Stimulated activated CD4-positive, alpha-beta T cell treated with anti-CD3 and anti-CD28 coated beads, Interleukin-4, amount 100 ng/mL, for 4 hours (primary cell): ENCODE data around the gene ALDH1A2.

Experiments used
- DNase-seq, 2 experiments: peaks; one replicate each; pipeline ENCODE4 v3.0.0-alpha.2; 2020

The ALDH1A2 gene

DNA sequence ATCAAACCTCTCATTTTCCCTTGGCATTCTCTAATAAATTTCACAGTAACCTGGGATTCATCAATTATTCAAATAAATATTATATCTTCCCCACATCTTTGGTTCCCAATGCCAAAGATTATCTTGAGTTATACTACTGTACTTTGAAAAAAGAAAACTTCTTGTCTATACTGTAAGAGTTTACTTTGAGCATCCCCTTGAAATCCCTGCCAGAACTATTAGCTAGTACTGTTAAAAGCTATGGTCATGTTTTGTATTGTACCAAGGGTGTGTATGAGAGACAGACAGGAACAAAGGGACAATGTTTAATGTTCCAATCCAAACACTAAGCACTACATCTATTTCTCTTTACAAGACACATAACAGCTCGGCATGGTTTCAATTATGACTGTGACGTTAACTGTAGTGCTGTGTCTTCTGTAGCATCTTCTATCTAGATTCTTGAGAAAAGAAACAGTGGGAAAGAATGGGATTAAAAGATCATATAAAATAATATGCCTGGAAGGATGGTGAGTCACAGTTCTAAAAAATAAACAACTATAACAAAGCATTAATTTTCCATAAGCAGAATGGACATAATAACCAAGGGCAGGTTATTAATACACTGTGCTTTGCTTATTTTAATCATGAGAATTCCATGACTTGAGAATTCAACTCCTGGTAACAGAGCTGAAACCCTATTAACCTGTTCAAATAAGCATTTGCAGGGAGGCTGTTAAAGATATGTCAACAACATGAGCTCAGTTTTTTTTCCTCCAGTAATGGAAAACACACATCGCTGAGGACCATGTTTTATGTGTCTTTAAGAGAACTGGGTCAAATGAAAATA, 71.1 kb downstream of the ALDH1A2 start:
- DNase-seq, result no peak

- DNase-seq, result no peak
Measured at GRCh38 chr15:57993409-57994145, 71.9 kb downstream of the ALDH1A2 start.

DNA sequence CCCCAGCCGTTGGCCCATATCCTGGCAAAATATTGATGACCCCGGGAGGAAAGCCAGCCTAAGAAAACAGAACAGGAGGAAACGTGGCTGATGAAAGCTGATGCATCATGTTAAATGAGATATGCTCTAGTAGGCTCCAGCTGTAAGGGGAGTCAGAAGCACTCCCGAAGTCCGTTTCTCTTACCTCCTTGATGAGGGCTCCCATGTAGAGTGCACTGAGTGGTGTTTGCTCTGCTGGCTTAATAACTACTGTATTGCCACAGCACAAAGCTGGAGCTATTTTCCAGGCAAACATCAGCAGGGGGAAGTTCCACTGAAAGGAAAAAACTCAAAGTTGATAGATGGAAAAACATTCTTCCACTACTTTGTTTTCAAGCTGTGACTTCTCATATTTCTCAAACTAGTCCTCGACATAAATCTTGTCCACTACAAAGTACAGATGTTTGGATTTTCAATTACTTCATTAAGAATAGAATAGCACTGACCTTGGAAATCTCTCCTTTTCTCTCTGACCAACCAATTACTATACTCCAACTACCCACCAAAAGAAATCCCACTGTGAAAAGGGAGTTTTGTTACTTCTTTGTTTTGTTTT, 72.7 kb downstream of the ALDH1A2 start:
- no peak for DNase-seq

- DNase-seq, result no peak
Measured at GRCh38 chr15:57973534-57973933, 92.0 kb downstream of the ALDH1A2 start.

DNA sequence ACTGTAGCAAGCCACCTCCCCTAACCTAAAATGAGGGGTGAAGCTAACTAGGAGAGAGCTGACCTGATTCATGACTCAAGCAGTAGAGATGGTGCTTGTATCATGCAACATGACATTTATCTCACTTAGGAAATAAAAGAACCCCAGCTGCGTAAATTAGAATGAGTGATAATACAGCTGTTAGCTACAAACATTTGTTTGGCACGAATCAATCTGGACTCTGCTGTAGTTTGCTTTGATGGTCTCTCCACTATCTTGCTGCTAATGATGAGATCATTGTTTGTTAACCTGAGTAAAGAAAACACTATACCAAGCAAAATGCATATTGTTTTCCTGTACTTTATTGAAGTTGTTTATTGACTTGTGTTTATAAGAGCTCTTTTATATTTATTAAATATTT, 92.6 kb downstream of the ALDH1A2 start:
- DNase-seq, result no peak

DNA sequence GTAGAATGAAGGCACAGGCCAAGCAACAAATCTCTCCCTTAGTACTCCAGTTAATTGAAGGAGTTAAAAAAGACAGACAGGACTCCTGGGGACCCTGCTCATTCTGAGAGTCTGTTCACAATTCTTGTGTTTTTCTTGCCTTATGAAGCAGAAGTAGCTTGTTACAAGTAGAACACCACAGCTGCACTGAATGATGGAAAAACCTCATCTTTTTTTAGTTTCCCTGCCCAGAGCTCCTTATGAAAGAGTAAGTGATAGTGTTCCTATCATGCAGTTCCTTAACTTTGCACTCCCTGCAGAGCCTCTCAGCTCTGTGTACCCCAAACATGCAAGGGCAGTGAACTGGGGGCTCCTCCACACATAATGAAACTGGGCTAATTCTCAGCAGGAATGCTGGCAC, 95.5 kb downstream of the ALDH1A2 start:
- no peak for DNase-seq

DNA sequence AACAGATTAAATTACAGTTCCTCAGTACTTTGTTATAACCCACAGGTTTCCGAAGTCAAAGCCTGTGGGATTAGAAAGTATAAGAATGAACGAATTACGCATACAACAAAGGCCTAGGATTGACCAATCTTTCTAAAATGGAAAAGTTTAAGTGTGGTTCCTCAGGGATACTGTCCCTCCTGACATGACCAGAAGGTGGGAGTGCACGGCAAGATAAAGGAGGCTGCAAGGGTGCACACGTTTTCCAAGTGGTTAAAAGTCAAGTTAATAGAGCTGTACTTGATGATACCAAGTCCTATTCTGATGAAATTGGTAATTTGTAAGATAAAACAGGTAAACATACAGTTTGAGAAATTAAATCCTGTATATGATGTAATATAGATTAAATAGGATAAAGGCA, 96.2 kb downstream of the ALDH1A2 start:
- no peak for DNase-seq

DNA sequence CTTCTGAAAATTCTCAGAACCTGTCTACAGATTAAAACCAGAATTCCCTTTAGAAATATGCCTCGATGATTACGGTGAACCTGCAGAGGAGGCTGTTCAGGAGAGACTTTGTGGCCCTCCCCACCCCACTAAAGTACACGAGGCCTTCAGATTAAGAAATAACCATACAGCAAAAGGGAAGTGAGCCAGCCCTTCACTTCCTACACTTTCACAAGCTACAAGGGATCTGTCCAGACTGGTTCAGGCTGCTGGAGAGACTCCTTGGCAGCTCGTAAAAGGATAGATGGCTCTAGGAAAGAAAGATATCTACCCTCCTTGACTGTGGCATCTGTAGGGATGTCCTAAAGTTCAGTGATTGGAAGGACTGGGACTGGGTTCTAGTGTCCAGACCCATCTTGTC, 102.6 kb downstream of the ALDH1A2 start:
- no peak for DNase-seq

DNA sequence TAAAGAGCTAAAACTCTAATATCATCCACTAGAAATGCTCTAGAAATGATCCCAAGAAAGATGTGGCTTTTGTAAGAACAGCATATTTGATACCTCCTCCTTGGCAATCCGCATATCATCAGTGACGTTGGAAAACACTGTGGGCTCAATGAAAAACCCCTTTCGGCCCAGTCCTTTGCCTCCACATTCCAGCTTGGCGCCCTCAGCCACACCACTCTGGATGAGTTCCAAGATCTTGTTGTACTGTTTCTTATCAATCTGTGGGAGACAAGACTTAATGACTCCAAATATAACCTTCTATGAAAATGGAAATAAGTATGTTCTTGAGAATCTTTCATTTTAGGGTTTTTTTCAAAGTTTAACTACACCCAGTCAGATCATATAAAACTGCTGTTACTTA, 103.6 kb downstream of the ALDH1A2 start:
- no peak for DNase-seq

DNA sequence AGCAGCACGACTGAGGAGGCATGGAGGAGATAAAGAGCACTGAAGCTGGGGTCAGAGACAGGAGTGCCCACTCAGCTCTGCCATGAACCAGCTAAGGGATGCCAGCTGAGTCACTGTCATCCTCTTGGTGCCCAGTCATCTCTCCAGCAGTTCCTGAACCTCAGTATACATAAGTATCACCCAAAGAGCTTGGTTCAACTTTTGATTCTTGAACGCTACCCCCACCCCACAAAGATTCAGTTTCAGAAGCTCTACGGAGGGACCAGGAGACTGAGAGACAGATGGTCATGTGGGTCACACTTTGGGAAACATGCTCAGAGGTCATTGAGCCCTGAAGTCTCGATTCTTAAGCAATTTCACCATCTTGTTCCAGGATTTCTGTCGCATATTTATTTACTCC, 108.4 kb downstream of the ALDH1A2 start:
- no peak for DNase-seq

DNA sequence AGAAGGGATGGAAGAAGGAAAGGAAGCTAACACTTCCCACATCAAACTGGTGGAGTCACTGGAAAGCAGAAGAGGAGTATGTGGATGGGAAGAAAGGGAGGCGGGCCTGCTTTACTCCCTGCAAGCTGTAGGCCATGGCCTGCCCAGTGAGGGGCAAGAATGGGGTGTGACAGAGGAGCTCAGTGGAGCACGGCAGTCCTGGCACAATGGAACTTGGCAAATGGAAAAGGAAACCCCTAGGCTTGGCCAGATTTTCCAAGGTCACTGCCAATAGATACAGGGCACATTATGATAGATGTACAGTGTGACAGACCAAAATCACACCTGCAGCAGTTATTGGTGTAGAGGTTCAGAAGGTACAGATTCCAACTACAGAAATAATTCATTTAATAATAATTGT, 111.6 kb downstream of the ALDH1A2 start:
- no peak for DNase-seq

GRCh38 chr15:57951328-57951932, 114.1 kb downstream of the ALDH1A2 start:
- no peak for DNase-seq

- no peak for DNase-seq
Measured at GRCh38 chr15:57950381-57950946, 115.0 kb downstream of the ALDH1A2 start.

- DNase-seq, result no peak
Measured at GRCh38 chr15:57949374-57949943, 116.1 kb downstream of the ALDH1A2 start.

GRCh38 chr15:57948351-57949289, 116.9 kb downstream of the ALDH1A2 start:
- DNase-seq, result no peak

GRCh38 chr15:57947781-57948180, 117.7 kb downstream of the ALDH1A2 start:
- DNase-seq, result no peak

DNA sequence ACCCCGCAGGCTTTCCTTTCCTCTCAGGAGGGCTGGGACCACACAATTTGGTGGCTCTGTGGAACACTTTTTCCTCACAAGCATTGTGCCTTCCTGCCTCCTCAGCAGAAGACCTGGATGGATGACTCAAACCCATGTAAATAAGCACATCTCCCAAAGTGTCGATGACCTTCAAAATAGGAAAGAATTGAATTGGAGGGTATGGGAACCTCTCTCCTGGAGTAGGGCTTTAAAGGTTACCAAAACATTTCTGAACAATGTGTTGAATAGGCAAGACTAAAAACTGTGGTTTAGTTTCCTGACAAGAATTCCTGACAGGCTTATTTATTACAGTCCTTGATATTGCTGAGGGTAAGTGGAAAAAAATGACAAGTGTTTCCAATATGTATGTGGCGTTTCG, 118.2 kb downstream of the ALDH1A2 start:
- DNase-seq, result no peak

GRCh38 chr15:57946491-57947048, 118.9 kb downstream of the ALDH1A2 start:
- no peak for DNase-seq

- DNase-seq, result no peak
Measured at GRCh38 chr15:57945616-57946015, 119.9 kb downstream of the ALDH1A2 start.

DNA sequence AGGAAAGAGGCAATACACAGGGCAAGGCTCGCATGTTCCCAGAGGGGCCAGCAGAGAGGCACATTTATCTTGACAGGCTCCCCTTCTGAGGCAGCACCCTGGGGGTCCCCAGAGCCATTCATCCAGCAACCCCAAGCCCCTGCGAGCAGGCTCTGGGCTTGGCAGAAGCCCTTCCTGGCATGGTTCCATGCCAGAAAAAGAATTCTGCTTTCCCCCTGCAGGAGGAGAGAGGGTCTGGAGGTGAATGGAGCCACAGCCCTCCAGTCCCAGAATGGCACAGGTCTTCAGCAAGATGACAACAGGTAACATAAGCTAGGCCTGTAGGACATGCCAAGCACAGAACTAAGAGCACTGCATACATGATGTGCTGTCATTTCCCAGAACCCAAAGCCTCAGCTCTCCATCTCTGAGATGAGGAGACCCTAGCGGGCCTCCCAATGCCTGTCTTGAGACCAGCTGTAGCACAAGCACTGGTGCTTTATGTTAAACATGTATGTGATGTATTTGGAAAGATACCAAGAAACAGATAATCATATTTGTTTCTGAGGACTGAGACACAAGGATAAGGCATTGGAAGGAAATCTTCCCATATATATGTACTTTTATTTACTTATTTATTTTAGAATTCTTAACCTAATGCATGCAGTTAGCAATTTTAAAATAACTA, 121.6 kb downstream of the ALDH1A2 start:
- no peak for DNase-seq

DNA sequence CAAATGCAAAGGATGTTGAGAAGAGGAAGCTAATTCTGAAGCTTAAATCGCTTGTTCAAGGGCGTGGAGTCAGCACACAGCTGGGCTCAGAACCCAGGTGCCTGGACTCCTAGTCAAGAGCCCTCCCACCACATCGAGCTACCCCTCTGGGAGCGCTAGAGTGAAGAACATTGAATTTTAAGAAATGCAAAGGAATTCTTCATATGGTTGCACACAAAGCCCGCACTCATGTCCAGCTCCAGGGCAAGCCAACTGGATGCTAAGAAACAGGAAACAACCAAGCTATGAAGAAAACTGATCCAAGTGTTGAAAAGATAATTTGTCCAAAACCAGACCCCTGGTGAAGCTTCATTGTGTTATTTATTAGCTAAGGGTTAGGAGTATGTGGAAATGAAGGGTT, 122.3 kb downstream of the ALDH1A2 start:
- DNase-seq, result no peak
